Endodermal cell (in vitro differentiated cells): Measurements from ENCODE around the gene ZBTB20. TPM values are rescaled to one million over a fixed set of nuclear protein-coding genes. Genes with fewer than 3 reads are reported as not detected.

Experiments
- DNase-seq: peaks from one replicate; pipeline ENCODE4 v3.0.0-alpha.2; 2017
- H3K27ac ChIP-seq: 2 replicates; pipeline ENCODE4 v1.5.1; 2013; ENCODE audit warnings: mild to moderate bottlenecking, low read depth, low read length, moderate library complexity
- H3K27me3 ChIP-seq: 2 replicates; pipeline ENCODE4 v1.6.1; 2013; ENCODE audit warnings: mild to moderate bottlenecking, low read length, moderate library complexity; ENCODE audit not compliant: insufficient read depth, control insufficient read depth, poor library complexity, severe bottlenecking
- H3K36me3 ChIP-seq: 2 replicates; pipeline ENCODE4 v1.7.0; 2013; ENCODE audit warnings: mild to moderate bottlenecking, low read length, moderate library complexity; ENCODE audit not compliant: control insufficient read depth, insufficient read depth
- H3K4me1 ChIP-seq: one replicate; pipeline ENCODE4 v1.7.0; 2013; ENCODE audit warnings: low read length; ENCODE audit not compliant: control insufficient read depth, insufficient read depth
- H3K4me3 ChIP-seq: 2 replicates; pipeline ENCODE4 v1.5.1; 2013; ENCODE audit warnings: mild to moderate bottlenecking, low read length, moderate library complexity
- H3K9ac ChIP-seq: 2 replicates; pipeline ENCODE4 v1.6.1; 2013; ENCODE audit warnings: mild to moderate bottlenecking, low read length, moderate library complexity; ENCODE audit not compliant: poor library complexity, severe bottlenecking; ENCODE audit errors: extremely low read depth
- H3K9me3 ChIP-seq: 2 replicates; pipeline ENCODE4 v1.6.1; 2013; ENCODE audit warnings: mild to moderate bottlenecking, low read length, moderate library complexity; ENCODE audit not compliant: control insufficient read depth
- H3K27ac Mint-ChIP-seq: 2 replicates; pipeline ENCODE4 v1.8.0; 2020; ENCODE audit warnings: mixed read lengths
- H3K27me3 Mint-ChIP-seq: 2 replicates; pipeline ENCODE4 v1.8.0; 2021; ENCODE audit warnings: mild to moderate bottlenecking, mixed read lengths; ENCODE audit not compliant: insufficient read depth
- H3K36me3 Mint-ChIP-seq: 2 replicates; pipeline ENCODE4 v1.8.0; 2020; ENCODE audit warnings: low read depth, mixed read lengths
- H3K4me1 Mint-ChIP-seq: 2 replicates; pipeline ENCODE4 v1.8.0; 2020; ENCODE audit warnings: mixed read lengths
- H3K4me3 Mint-ChIP-seq: 2 replicates; pipeline ENCODE4 v1.8.0; 2020; ENCODE audit warnings: mild to moderate bottlenecking, moderate library complexity, mixed read lengths
- H3K9me3 Mint-ChIP-seq: 2 replicates; pipeline ENCODE4 v1.8.0; 2020; ENCODE audit warnings: mild to moderate bottlenecking, mixed read lengths
- WGBS, 2 experiments: methylation state at CpG; one replicate each; pipeline versions ENCODE4 v1.1.5 to v1.1.7; 2013; ENCODE audit warnings: missing lambda C conversion rate in 2 of 2, mixed read lengths in 1 of 2; ENCODE audit not compliant: insufficient coverage in 1 of 2, insufficient read length in 1 of 2; 5-methylcytosine and 5-hydroxymethylcytosine counted together
- total RNA-seq, 2 donors: library from RNA; stranded (reverse); fragmentation: NEBNext Ultra II Directional in 1 of 2; extraction: Animal tissue kit (Norgen Biotek cat#: 25700) in 1 of 2; gene quantifications; 2 replicates in 1 of 2; 3 replicates in 1 of 2; pipeline ENCODE4 v1.2.1, GENCODE V29; 2021
- TF ChIP-seq, protein P1 (sequence below): fragments of 200-600 bp; sonication (generic); conservative IDR thresholded peaks from 2 replicates; pipeline ENCODE4 v1.5.0; 2021; ENCODE audit warnings: antibody characterized with exemption, mild to moderate bottlenecking

The ZBTB20 gene
- total RNA-seq, 2 donors from 2014 or later: 1.6 to 2.9 TPM

DNA sequence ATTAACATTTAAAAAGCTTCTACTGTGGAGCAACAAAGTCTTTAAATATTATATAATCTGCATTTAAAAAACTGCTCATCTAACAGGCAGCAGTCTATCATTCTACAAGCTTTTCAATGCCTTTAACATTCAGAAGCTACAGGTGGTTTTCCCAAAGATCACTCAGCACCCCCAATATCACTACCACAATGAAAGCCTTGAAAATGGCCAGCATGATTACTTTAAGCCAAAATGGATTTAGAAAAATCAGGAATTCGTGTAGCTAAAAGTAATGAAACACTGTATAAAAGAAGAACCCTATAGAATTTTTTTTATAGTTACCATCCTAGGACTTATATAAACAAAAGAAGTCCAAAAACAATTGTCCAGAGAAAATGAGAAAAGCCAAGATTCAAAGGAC lies 452.8 kb downstream of the ZBTB20 start:
- Mint-ChIP-seq H3K27ac (no peak overlapping the region), H3K9me3 (no peaks in the 10 kb centered on the region), H3K27me3 (no peaks in the 10 kb centered on the region), H3K4me3 (no peak overlapping the region), H3K4me1 (no peaks in the 10 kb centered on the region), H3K36me3 (no peaks in the 10 kb centered on the region)
- Histone ChIP-seq H3K9ac (no peak overlapping the region), H3K27me3 (no peaks in the 10 kb centered on the region), H3K9me3 (no peaks in the 10 kb centered on the region), H3K27ac (no peak overlapping the region), H3K4me3 (no peak overlapping the region), H3K4me1 (no peaks in the 10 kb centered on the region), H3K36me3 (no peaks in the 10 kb centered on the region)
- 83% methylated on average over 1 of the region's 1 CpG; no CpG with 5 or more reads in 1 of the 2 experiments for WGBS, 2 experiments
- TF ChIP-seq, protein P1, sequence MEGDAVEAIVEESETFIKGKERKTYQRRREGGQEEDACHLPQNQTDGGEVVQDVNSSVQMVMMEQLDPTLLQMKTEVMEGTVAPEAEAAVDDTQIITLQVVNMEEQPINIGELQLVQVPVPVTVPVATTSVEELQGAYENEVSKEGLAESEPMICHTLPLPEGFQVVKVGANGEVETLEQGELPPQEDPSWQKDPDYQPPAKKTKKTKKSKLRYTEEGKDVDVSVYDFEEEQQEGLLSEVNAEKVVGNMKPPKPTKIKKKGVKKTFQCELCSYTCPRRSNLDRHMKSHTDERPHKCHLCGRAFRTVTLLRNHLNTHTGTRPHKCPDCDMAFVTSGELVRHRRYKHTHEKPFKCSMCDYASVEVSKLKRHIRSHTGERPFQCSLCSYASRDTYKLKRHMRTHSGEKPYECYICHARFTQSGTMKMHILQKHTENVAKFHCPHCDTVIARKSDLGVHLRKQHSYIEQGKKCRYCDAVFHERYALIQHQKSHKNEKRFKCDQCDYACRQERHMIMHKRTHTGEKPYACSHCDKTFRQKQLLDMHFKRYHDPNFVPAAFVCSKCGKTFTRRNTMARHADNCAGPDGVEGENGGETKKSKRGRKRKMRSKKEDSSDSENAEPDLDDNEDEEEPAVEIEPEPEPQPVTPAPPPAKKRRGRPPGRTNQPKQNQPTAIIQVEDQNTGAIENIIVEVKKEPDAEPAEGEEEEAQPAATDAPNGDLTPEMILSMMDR: no peak
- no peak for DNase-seq

DNA sequence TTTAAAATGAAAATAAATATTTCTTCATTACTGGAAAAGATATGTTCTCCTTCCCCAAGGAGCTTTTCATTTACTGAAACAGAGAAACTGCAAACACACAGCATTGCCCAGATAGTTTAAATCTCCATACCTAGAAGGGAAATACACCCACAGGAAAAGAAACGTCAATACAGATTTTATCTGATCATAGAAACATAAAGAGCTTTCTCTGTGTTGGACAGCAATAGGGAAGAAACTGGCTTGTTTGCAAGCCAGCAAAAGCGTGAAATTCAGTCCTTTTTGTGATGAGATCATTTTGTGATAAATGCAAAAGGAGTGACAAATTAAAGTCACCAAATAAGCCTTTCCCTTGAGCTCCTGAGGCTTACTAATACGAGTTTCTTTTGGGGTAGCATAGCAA lies 455.2 kb downstream of the ZBTB20 start:
- Mint-ChIP-seq H3K27me3 (no peaks in the 10 kb centered on the region), H3K9me3 (no peaks in the 10 kb centered on the region)

DNA sequence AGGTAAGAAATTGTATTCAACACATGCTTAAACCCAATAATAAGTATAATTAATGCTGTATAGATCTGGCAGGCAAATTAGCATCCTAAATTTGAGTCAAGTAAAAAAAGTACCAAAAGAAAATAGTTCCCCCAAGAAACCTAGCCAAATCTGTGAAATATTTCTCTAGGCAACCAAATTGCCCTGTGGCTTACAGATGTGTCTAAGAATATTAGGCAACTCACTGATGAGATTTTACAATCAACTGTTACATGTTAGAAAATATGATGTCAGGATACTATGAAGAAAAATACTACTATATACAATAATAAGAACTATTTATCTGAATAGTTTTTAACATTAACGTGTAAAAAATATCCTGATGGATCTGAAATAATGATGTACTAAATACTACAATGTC lies 456.2 kb downstream of the ZBTB20 start:
- Mint-ChIP-seq H3K27ac (no peak overlapping the region), H3K27me3 (no peaks in the 10 kb centered on the region), H3K4me3 (no peak overlapping the region), H3K9me3 (no peaks in the 10 kb centered on the region), H3K36me3 (no peaks in the 10 kb centered on the region), H3K4me1 (no peaks in the 10 kb centered on the region)
- Histone ChIP-seq H3K4me3 (no peak overlapping the region), H3K9me3 (no peaks in the 10 kb centered on the region), H3K9ac (no peak overlapping the region), H3K4me1 (no peaks in the 10 kb centered on the region), H3K27me3 (no peaks in the 10 kb centered on the region), H3K27ac (no peak overlapping the region), H3K36me3 (no peaks in the 10 kb centered on the region)
- no peak for DNase-seq
- 80 to 100% methylated on average over 1 of the region's 1 CpG for WGBS, 2 experiments
- TF ChIP-seq, protein P1: no peak

More for the DNA sequence above, 455.2 kb downstream of the ZBTB20 start:
- TF ChIP-seq, protein P1: no peak
- Histone ChIP-seq H3K9ac (no peak overlapping the region), H3K27me3 (no peaks in the 10 kb centered on the region), H3K9me3 (no peaks in the 10 kb centered on the region), H3K27ac (no peak overlapping the region), H3K4me3 (no peak overlapping the region), H3K4me1 (no peaks in the 10 kb centered on the region), H3K36me3 (no peaks in the 10 kb centered on the region)
- WGBS, 2 experiments: 79 to 87% methylated on average over 2 to 3 of the region's 3 CpGs
- H3K4me1 Mint-ChIP-seq: no peaks in the 10 kb centered on the region
- DNase-seq: no peak
- H3K36me3 Mint-ChIP-seq: no peaks in the 10 kb centered on the region
- no peak overlapping the region for H3K27ac Mint-ChIP-seq
- H3K4me3 Mint-ChIP-seq: no peak overlapping the region
